ENCODE measurements around the gene PRSS36.
"Not testable (repeated sequence)": the region's sequence is repeated elsewhere in the genome, so short reads cannot be mapped to it uniquely, and the experiment has no call there.

PRSS36 gene

DNA sequence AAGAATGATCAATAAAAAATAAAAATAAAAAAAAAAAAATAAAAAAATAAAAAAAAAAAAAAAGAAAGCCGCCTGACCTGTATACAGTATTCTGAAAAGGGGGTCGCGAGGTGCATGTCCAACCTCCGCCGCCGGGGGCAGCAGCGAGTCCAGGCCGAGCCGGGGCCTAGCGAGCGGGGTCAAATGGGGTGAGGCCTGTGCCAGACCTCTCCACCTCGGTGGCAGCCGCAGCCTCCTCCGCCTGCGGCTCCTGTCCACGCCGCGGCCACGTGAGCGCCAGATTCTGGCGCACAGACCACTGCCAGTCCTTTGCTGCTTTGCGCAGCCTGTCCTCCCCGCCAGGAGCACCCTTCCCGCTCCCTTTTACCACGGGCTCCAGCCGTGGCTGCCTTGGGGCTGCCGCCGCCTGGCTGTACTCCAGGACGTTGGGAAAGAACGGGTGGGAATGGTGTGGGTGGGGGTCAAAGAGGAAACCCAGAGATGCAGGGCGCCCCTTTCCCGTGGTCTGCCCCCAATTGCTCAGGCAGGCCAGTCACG is 44.1 kb downstream of the PRSS36 start:
- DNase-seq (ENCODE audit: low read depth in 3 of 3): peak; percentile 54 to 82 (median 75)

DNA sequence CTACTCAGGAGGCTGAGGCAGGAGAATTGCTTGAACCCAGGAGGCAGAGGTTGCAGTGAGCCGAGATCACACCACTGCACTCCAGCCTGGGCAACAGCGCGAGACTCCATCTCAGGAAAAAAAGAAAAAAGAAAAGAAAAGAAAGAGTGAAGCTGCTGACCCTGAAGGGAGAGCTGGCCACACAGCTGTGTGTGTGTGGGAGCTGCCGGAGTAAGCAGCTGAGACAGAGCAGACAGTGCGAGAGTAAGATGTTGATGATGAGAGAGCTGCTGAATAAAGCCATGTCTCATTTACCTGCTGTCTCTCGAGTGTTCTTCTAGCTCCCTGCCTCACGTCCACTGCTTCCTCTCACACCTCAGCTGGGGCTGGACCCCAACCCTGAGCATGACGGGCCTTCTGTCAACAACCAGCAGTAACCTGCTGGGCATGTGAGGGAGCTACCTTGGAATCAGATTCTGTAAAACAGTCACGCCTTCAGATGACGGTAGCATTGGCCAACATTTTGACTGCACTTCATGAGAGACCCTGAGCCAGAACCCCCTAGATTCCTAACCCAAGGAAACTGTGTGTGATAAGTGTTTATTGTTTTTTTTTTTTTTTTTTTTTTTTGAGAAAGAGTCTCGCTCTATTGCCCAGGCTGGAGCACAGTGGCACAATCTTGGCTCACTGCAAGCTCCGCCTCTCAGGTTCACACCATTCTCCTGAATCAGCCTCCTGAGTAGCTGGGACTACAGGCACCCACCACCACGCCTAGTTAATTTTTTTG is 48.8 kb downstream of the PRSS36 start:
- not testable (repeated sequence) for DNase-seq (ENCODE audit: low read depth in 3 of 3)

DNA sequence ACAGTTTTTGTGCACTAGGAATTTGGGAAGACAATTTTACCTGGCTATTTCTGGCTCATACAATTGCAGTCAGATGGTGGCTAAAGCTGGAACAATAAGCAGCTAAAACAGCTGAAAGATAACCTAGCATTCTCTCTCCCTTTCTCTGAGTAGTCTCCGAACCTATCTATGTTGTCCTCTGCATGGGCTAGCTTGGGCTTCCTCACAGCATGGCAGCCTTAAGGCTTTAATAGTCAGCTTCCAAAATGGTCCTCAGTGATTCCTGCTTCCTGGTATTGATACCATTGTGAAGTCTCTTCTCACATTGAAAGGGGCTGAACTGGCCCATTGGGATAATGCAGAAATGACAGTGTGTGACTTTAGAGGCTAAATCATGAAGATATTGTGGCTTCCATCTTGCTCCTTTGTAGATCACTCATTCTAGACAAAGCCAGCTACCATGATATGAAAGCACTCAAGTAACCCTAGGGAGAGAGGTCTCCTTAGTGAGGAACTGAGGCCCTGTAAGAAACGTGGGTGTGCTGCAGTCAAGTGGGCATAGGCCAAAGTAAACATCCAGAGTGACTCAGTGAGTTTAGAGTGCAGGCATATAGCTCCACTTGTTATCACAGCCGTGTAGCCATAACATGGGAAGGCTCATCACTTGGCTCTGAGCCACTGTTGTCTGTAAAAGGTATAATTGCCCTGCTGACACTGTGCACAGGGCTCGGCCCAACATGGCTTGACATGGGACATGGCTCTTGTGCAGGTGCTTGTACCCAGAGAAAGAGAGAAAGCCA is 49.8 kb downstream of the PRSS36 start:
- no peak for DNase-seq (ENCODE audit: low read depth in 3 of 3)

DNA sequence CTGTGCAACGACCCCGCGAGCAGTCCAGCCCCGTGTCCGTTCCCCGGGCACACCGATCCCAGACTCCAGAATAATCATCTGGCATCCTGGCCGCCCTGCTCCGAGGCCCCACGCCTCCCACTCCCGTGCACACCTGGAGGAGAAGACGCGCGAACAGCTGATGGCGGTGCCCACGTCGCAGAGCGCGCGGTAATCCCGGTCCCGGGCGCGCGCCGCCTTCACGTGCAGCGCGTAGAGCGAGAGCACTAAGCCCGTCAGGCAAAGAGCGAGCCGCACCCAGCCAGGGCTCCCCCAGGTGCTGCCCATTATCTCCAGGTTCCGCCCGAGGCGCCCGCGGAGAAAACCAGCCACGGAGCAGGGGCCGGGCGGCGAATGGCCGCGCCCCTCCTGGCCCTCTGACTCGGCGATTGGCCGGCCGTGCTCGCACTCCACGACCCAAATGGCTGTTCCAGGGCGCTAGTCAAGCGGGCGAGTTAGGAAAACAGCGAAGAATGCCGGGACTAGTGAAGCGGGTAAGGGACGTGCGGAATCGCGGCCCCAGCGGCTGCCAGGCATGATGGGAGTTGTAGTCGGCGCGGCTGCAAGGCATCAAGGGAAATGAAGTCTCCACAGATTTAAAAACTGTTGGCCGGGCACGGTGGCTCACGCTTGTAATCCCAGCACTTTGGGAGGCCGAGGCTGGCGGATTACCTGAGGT is 55.3 kb downstream of the PRSS36 start, which contains the start of gene VKORC1:
VKORC1 (minus strand) TSS at position 374 of the 697 bp plus-strand sequence; CDS start at position 306, 68 bp downstream.
- DNase-seq (ENCODE audit: low read depth in 3 of 3): peak; percentile 80 to 91 (median 81)

DNA sequence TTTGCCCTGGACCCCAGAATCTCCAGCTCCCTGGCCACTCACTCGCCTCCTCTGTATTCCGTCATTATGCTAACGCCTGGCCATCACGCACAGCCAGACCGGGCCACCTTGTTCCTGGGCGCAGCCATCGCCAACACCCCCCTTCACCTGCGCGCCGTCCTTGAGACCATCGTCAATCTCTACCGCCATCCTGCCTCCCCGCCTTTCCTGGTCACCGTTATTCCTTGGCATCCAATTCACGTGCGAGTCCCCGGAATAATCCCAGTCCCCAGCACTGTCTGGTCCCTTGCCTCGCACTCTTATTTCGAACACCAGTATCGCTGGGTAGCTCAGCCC is 55.8 kb downstream of the PRSS36 start:
- no peak for DNase-seq (ENCODE audit: low read depth in 3 of 3)

DNA sequence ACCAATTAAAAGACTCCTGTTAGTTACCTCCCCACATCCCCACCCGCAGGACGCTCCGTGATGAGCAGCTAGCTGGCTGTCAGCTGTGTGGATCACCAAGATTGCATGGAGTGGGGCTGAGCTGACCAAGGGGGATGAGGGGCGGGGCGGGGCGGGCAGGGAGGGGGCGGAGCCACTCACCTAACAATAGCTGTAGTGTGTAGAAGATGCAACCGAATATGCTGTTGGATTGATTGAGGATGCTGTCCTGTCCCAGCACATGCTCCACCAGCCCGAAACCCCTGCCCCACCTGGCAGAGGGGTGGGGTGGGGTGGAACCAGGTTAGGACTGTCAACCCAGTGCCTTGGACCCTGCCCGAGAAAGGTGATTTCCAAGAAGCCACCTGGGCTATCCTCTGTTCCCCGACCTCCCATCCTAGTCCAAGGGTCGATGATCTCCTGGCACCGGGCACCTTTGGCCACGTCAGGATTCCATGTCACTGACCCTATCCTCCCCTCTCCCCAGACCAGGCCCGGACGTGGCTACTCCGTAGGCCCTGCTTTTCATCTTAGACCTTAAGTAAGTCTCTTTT is 56.6 kb downstream of the PRSS36 start:
- DNase-seq (ENCODE audit: low read depth in 3 of 3): no peak

DNA sequence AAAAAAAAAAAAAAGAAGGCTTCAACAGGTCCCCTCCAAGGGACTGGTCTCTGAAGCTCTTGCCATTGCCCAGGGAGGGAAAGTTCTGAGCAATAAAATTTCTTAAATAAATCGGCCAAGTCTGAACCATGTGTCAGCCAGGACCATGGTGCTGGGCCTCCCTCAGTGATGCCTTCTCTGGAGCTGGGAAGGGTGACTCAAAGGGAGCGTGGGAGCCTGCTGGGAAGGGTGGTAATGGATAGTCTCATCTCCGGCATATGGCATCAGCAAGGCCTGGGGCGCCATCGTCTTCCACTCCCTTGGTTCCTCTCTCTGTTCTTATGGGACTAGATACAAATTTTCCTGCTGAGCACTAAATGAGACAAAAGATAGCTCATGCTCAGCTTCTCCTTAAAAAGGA is 57.5 kb downstream of the PRSS36 start:
- no peak for DNase-seq (ENCODE audit: low read depth in 3 of 3)

DNA sequence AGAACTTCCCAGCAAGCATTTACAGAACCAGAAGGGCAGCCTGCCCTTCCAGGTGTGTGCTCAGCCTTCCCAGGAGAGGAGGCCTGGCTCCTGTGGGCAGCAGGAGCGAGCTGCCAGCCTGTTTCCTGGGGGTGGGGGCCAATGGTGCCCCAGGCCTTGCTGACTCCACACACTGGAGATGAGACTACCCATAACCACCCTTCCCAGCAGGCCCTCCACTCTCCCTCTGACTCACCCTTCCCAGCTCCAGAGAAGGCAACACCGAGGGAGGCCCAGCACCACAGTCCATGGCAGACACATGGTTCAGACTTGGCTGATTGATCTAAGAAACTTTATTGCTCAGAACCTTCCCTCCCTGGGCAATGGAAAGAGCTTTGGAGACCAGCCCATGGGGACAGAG is 59.3 kb downstream of the PRSS36 start:
- DNase-seq (ENCODE audit: low read depth in 3 of 3): no peak

DNA sequence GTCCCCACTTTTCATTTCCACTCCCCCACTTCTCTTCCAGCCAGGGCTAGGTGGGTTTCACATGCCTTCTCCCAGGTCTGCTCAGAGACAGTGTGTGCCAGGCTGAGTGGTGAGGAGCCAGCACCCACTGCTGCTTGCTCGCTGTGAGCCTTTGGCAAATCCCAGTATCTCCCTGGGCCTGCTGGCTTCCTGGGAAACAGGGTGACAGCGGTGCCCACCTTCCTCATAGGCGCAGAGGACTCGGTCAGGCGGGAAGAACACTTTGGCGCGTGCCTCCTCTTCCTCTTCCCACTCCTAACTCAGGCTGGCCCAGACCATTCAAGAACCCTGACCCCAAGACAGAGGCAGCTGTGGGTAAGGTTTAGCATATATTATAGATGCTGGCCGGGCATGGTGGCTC is 60.7 kb downstream of the PRSS36 start:
- no peak for DNase-seq (ENCODE audit: low read depth in 3 of 3)
